Muscle of leg (tissue), 11 donors: ENCODE measurements around the gene PCMTD2. TPM values are rescaled to one million over a fixed set of nuclear protein-coding genes. Genes with fewer than 3 reads are reported as not detected.
"Not testable (repeated sequence)": the region's sequence is repeated elsewhere in the genome, so short reads cannot be mapped to it uniquely, and the experiment has no call there.

Experiments used
- DNase-seq: peaks from one replicate; pipeline ENCODE4 v3.0.0; 2013
- H3K27ac ChIP-seq: one replicate; pipeline ENCODE4 v1.5.1; 2013; ENCODE audit warnings: mild to moderate bottlenecking, low read length, control low read depth
- H3K27me3 ChIP-seq: one replicate; pipeline ENCODE4 v1.6.1; 2013; ENCODE audit warnings: low read length; ENCODE audit not compliant: control insufficient read depth, insufficient read depth
- H3K36me3 ChIP-seq: one replicate; pipeline ENCODE4 v1.6.1; 2013; ENCODE audit warnings: low read length; ENCODE audit not compliant: control insufficient read depth, insufficient read depth
- H3K4me1 ChIP-seq: one replicate; pipeline ENCODE4 v1.6.1; 2013; ENCODE audit warnings: low read length; ENCODE audit not compliant: control insufficient read depth, insufficient read depth
- H3K4me3 ChIP-seq: one replicate; pipeline ENCODE4 v1.5.1; 2013; ENCODE audit warnings: low read length, control low read depth
- H3K9me3 ChIP-seq: replicated peaks from 2 replicates; pipeline ENCODE4 v1.6.1; 2013; ENCODE audit warnings: low read depth, low read length; ENCODE audit not compliant: control insufficient read depth
- WGBS: methylation state at CpG from one replicate; pipeline ENCODE4 v1.1.5; 2013; ENCODE audit warnings: missing lambda C conversion rate; ENCODE audit not compliant: insufficient coverage; 5-methylcytosine and 5-hydroxymethylcytosine counted together
- polyA plus RNA-seq, 8 donors: library from polyadenylated mRNA; unstranded; fragments of 120-200 nt; gene quantifications; one replicate each; pipeline versions ENCODE4 v1.2.1 to v1.2.3, GENCODE V29; 2013; ENCODE audit warnings: inconsistent platforms in 1 of 8, low replicate concordance in 1 of 8; ENCODE audit not compliant: insufficient read length in 8 of 8, insufficient read depth in 1 of 8
- total RNA-seq: library from RNA; stranded (reverse); fragments of 120-200 nt; gene quantifications from one replicate; pipeline ENCODE4 v1.2.4, GENCODE V29; 2013

Gene PCMTD2
- total and polyA plus RNA-seq, 9 donors = 41.4 to 74.1 (median 51.9) TPM

DNA sequence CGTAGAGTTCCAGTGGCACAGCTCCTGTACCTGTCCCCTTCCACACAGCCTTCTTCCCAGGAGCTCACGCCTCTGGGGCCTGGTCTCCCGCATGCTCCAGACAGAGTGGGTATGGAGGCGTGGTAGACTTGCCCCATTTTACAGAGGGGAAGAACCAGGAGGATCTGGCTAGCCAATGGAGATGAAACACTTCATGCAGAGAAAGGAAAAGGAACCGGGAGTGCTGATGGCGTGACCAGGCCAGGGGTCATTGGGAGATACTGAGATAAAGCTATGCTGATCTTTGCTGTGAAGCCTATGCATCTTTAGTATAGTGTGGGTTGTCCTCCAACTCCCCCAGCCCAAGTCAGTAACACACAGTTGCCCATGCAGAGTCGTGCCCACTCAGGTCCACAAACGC, 62.5 kb downstream of the PCMTD2 start:
- H3K27me3 ChIP-seq = peaks cover 29% of the 10 kb centered on the region
- not testable (repeated sequence) for H3K27ac ChIP-seq, H3K4me1 ChIP-seq, H3K9me3 ChIP-seq, H3K36me3 ChIP-seq, DNase-seq, H3K4me3 ChIP-seq
- 86% methylated on average over 2 of the region's 8 CpGs for WGBS

DNA sequence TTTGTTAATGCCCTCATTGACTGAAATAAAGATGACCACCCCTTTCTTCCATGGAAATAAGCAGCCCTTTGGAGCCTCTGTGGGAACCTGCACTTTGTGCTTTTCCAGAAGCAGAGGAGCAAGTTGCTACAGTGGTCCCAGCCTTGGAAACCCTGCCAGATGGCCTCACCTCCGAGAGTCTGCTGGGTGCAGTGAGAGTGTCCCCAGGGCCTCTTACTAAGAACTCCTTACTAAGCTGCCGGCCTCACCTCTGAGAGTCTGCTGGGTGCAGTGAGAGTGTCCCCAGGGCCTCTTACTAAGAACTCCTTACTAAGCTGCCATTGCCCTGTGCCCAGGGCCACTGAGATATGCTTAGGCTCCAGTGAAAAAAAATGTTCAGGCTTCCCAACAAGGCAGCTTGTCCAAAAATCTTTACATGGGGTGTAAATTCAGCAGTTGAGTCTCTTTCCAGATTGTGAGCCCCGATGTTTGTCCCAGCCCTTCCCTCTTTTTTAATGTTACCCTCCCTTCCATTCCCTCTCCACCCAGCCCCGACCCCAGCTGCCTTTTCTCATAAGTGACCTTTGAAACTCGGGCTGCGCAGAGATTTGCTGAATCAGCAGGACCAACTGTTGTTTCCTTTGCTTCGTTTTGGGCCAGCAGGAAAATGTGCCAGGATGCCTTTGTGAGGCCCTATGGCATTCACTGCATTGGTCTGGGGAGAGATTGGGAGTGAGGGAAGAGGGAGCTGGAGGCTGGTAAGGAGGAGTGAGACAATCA, 66.7 kb downstream of the PCMTD2 start:
- not testable (repeated sequence) for H3K36me3 ChIP-seq, DNase-seq, H3K4me1 ChIP-seq, H3K4me3 ChIP-seq, H3K27ac ChIP-seq, H3K9me3 ChIP-seq
- WGBS = 37% methylated on average over 3 of the region's 7 CpGs
- peaks cover 15% of the 10 kb centered on the region for H3K27me3 ChIP-seq

Other genes starting within 250 kb of the PCMTD2 start
- 0.84 TPM for gene C20orf204, start 219.6 kb upstream of the PCMTD2 start, total RNA-seq
- gene C20orf204, start 219.6 kb upstream of the PCMTD2 start, polyA plus RNA-seq = 1 to 10 TPM in 3 of 8 donors, under 1 TPM in 5; 0.52 to 1.5 (median 0.94) TPM
- 2.2 TPM for gene SOX18, start 206.1 kb upstream of the PCMTD2 start, total RNA-seq
- gene SOX18, start 206.1 kb upstream of the PCMTD2 start, polyA plus RNA-seq = 10 to 100 TPM in 6 of 8 donors, 1 to 10 TPM in 2; 8.7 to 15.7 (median 11.2) TPM
- gene TCEA2, start 192.6 kb upstream of the PCMTD2 start, total RNA-seq = 24.6 TPM
- gene TCEA2, start 192.6 kb upstream of the PCMTD2 start, polyA plus RNA-seq = 10 to 100 TPM; 43.1 to 60.1 (median 46.9) TPM
- gene RGS19, start 176.2 kb upstream of the PCMTD2 start, total RNA-seq = 5.2 TPM
- gene RGS19, start 176.2 kb upstream of the PCMTD2 start, polyA plus RNA-seq = 10 to 100 TPM in 1 of 8 donors, 1 to 10 TPM in 7; 4.9 to 10.4 (median 7.2) TPM
- gene OPRL1, start 175.7 kb upstream of the PCMTD2 start, total RNA-seq = 0.93 TPM
- 1 to 10 TPM in 6 of 8 donors, under 1 TPM in 2; 0.93 to 1.4 (median 1.3) TPM for gene OPRL1, start 175.7 kb upstream of the PCMTD2 start, polyA plus RNA-seq
- 0.27 TPM for gene LKAAEAR1, start 171.3 kb upstream of the PCMTD2 start, total RNA-seq
- gene LKAAEAR1, start 171.3 kb upstream of the PCMTD2 start, polyA plus RNA-seq = under 1 TPM in 3 of 8 donors, not detected in 5; 0.27 to 0.28 (median 0.27) TPM
- not detected for gene NPBWR2, start 148.2 kb upstream of the PCMTD2 start, total RNA-seq
- not detected for gene NPBWR2, start 148.2 kb upstream of the PCMTD2 start, polyA plus RNA-seq
- gene MYT1, start 91.3 kb upstream of the PCMTD2 start, total RNA-seq = 0.09 TPM
- under 1 TPM; 0.04 to 0.30 (median 0.09) TPM for gene MYT1, start 91.3 kb upstream of the PCMTD2 start, polyA plus RNA-seq